Measurements from ENCODE around the gene TMEM184A. TPM values are rescaled to one million over a fixed set of nuclear protein-coding genes. Genes with fewer than 3 reads are reported as not detected.

The TMEM184A gene
- total and polyA plus RNA-seq, 2 donors (not counting 1 experiment from before 2014, with no cell fraction given), result not detected

GRCh38 chr7:1503816-1504775 is 51.9 kb downstream of the TMEM184A start, which contains the start of gene INTS1:
Gene INTS1, minus strand, starts transcription at chr7:1504389. Its CDS starts 429 bp downstream, at chr7:1503960.
- peak within 1 kb of the TSS; percentile 55 to 93 (median 77) for H3K4me3 ChIP-seq (ENCODE audit: control extremely low read depth in 1 of 5, extremely low read depth in 1 of 5, insufficient read depth in 1 of 5, low read depth in 2 of 5, low read length in 4 of 5)
- peaks cover 0 to 26% of the 10 kb centered on the region in 2 experiments for H3K36me3 ChIP-seq (replicated peaks in 1 of 2; ENCODE audit: control extremely low read depth in 1 of 2, control insufficient read depth in 1 of 2, extremely low read depth in 1 of 2, insufficient read depth in 2 of 2, low read length in 1 of 2)
- WGBS (ENCODE audit: insufficient coverage), result under 1% methylated on average over 108 of the region's 118 CpGs
- H3K79me2 ChIP-seq (ENCODE audit: control insufficient read depth, insufficient read depth, low read length), result peaks cover 37% of the 10 kb centered on the region
- peak within 1 kb of the TSS; percentile 93 for H3K4me2 ChIP-seq (replicated peaks; ENCODE audit: low read depth, low read length, poor library complexity, severe bottlenecking)
- peak within 1 kb of the TSS; percentile 78 for H3K9ac ChIP-seq (ENCODE audit: low read length)
- intact Hi-C loops (cut with micrococcal nuclease), result loop anchor here (1.0 to 2.0 kb wide), 5 partner anchors 9 to 65 kb away; partner anchors contain the start of genes MAFK, MICALL2 and TMEM184A
- H3K4me3 Mint-ChIP-seq, result peak within 1 kb of the TSS; percentile 89
- peaks cover 47% of the 10 kb centered on the region for H3K4me1 Mint-ChIP-seq
- CTCF ChIA-PET, result interaction anchor here (0.7 to 1.3 kb wide), 4 partner anchors 10 to 586 kb away, joined by 3 to 5 read pairs (median 4); partner anchors contain the start of gene TMEM184A
- H3K27me3 ChIP-seq (replicated peaks in 1 of 4; ENCODE audit: control extremely low read depth in 1 of 4, control insufficient read depth in 3 of 4, insufficient read depth in 4 of 4, low read length in 3 of 4), result no peaks in the 10 kb centered on the region
- no peaks in the 10 kb centered on the region for H3K9me3 Mint-ChIP-seq (ENCODE audit: insufficient read depth)
- POLR2A ChIA-PET, result interaction anchor here (0.9 kb wide), 1 partner anchor 26 kb away, joined by 5 read pairs; no protein-coding TSS in a partner anchor
- DNase-seq, result peak; percentile 93
- TF ChIP-seq CTCF (IDR thresholded peaks at IDR 0.05) (peak; percentile 88), EZH2 (IDR thresholded peaks at IDR 0.05; ENCODE audit: borderline replicate concordance, insufficient read depth, low read depth, low read length, poor library complexity, severe bottlenecking) (no peak)
- peaks cover 48% of the 10 kb centered on the region for H4K20me1 ChIP-seq (ENCODE audit: control insufficient read depth, insufficient read depth, low read length, poor library complexity, severe bottlenecking)
- ATAC-seq (ENCODE audit: low read depth), result peak; percentile 90
- H3K27me3 Mint-ChIP-seq, result no peaks in the 10 kb centered on the region
- peak within 1 kb of the TSS in 1 of 2 donors; percentile 69 for H3K27ac ChIP-seq (ENCODE audit: low read length in 2 of 2)
- H3K9me3 ChIP-seq (ENCODE audit: control extremely low read depth in 1 of 3, control insufficient read depth in 2 of 3, insufficient read depth in 1 of 3, low read length in 2 of 3), result no peaks in the 10 kb centered on the region
- H3K4me1 ChIP-seq (ENCODE audit: control insufficient read depth in 2 of 2, insufficient read depth in 2 of 2, low read length in 2 of 2), result peaks cover 28 to 47% of the 10 kb centered on the region in 2 donors
- H2AFZ ChIP-seq (ENCODE audit: insufficient read depth, low read depth, low read length, poor library complexity, severe bottlenecking), result peak within 1 kb of the TSS; percentile 76
- H3K27ac Mint-ChIP-seq, result peak within 1 kb of the TSS; percentile 88

All from B cell (primary cell).